HG03025 (cell line): ENCODE measurements around the gene AIDA.

Experiments
- ATAC-seq: cut with Tn5 transposase; IDR thresholded peaks from one replicate; pipeline ENCODE4 v1.9.1; 2021; ENCODE audit warnings: mild to moderate bottlenecking, moderate library complexity; ENCODE audit not compliant: unreplicated experiment, low FRiP score

Gene AIDA

GRCh38 chr1:222653178-222653827 is 59.0 kb downstream of the AIDA start:
- peak; percentile 73 for ATAC-seq

GRCh38 chr1:222652676-222653075 is 59.6 kb downstream of the AIDA start:
- no peak for ATAC-seq

- ATAC-seq: no peak
Observed at GRCh38 chr1:222644636-222644980, 67.7 kb downstream of the AIDA start.

- ATAC-seq: peak; percentile 98
Observed at GRCh38 chr1:222643938-222644635, 68.2 kb downstream of the AIDA start.

GRCh38 chr1:222643606-222643937 is 68.7 kb downstream of the AIDA start:
- ATAC-seq: no peak

- ATAC-seq: no peak
Observed at GRCh38 chr1:222642468-222642867, 69.8 kb downstream of the AIDA start.

- ATAC-seq: no peak
Observed at GRCh38 chr1:222641269-222641948, 70.9 kb downstream of the AIDA start.

GRCh38 chr1:222634180-222635013 is 77.9 kb downstream of the AIDA start:
- no peak for ATAC-seq

GRCh38 chr1:222632749-222633148 is 79.5 kb downstream of the AIDA start:
- no peak for ATAC-seq

- no peak for ATAC-seq
Observed at GRCh38 chr1:222631611-222632208, 80.6 kb downstream of the AIDA start.

GRCh38 chr1:222629921-222630535 is 82.3 kb downstream of the AIDA start:
- no peak for ATAC-seq

GRCh38 chr1:222627232-222627631 is 85.1 kb downstream of the AIDA start:
- ATAC-seq: no peak

GRCh38 chr1:222624214-222624613 is 88.1 kb downstream of the AIDA start:
- no peak for ATAC-seq

- ATAC-seq: no peak
Observed at GRCh38 chr1:222623458-222623857, 88.8 kb downstream of the AIDA start.

GRCh38 chr1:222622765-222623164 is 89.5 kb downstream of the AIDA start:
- ATAC-seq: no peak

- ATAC-seq: peak; percentile 27
Observed at GRCh38 chr1:222620566-222620965, 91.7 kb downstream of the AIDA start.

- no peak for ATAC-seq
Observed at GRCh38 chr1:222618880-222619596, 93.3 kb downstream of the AIDA start.
